DMS79 treated with DMSO at 0.1 percent for 48 hours (cell line): ENCODE data around the gene SMCO3.

Experiments
- DNase-seq: peaks from one replicate; lab custom pipeline; 2025; lab: John Stamatoyannopoulos, UW

Gene SMCO3

GRCh38 chr12:14814014-14814413, at the start of gene SMCO3:
TSS of gene SMCO3 (minus strand) at chr12:14814182. CDS start at chr12:14806680, 7,502 bp downstream.
- DNase-seq = no peak

GRCh38 chr12:14860490-14860889, 46.5 kb upstream of the SMCO3 start:
- no peak for DNase-seq

- no peak for DNase-seq
Observed at GRCh38 chr12:14858513-14858912, 44.5 kb upstream of the SMCO3 start.

- no peak for DNase-seq
Observed at GRCh38 chr12:14854586-14855183, 40.7 kb upstream of the SMCO3 start.

- DNase-seq = no peak
Observed at GRCh38 chr12:14853961-14854360, 40.0 kb upstream of the SMCO3 start.

GRCh38 chr12:14852880-14853279, 38.9 kb upstream of the SMCO3 start:
- DNase-seq = no peak

- DNase-seq = peak; percentile 8
Observed at GRCh38 chr12:14850929-14851663, 37.1 kb upstream of the SMCO3 start.

GRCh38 chr12:14849661-14850060, 35.7 kb upstream of the SMCO3 start:
- no peak for DNase-seq

- DNase-seq = no peak
Observed at GRCh38 chr12:14846876-14847580, 33.0 kb upstream of the SMCO3 start.

GRCh38 chr12:14846042-14846587, 32.1 kb upstream of the SMCO3 start:
- DNase-seq = peak; percentile 14

GRCh38 chr12:14845350-14845750, 31.4 kb upstream of the SMCO3 start:
- DNase-seq = peak; percentile 66

- DNase-seq = no peak
Observed at GRCh38 chr12:14844401-14844800, 30.4 kb upstream of the SMCO3 start.

- DNase-seq = no peak
Observed at GRCh38 chr12:14843425-14843887, 29.5 kb upstream of the SMCO3 start, which contains the start of gene ART4. TSS of gene ART4 (minus strand) at chr12:14843526. CDS start at chr12:14843113, 413 bp downstream.

- DNase-seq = no peak
Observed at GRCh38 chr12:14842315-14842714, 28.3 kb upstream of the SMCO3 start.

GRCh38 chr12:14841761-14842160, 27.8 kb upstream of the SMCO3 start:
- DNase-seq = no peak

- no peak for DNase-seq
Observed at GRCh38 chr12:14840616-14841015, 26.6 kb upstream of the SMCO3 start.

GRCh38 chr12:14839262-14839661, 25.3 kb upstream of the SMCO3 start:
- DNase-seq = no peak

GRCh38 chr12:14836336-14837210, 22.6 kb upstream of the SMCO3 start:
- DNase-seq = no peak

GRCh38 chr12:14834509-14834908, 20.5 kb upstream of the SMCO3 start:
- no peak for DNase-seq

- no peak for DNase-seq
Observed at GRCh38 chr12:14833952-14834351, 20.0 kb upstream of the SMCO3 start.

GRCh38 chr12:14833336-14833735, 19.4 kb upstream of the SMCO3 start:
- DNase-seq = no peak

- no peak for DNase-seq
Observed at GRCh38 chr12:14828892-14829291, 14.9 kb upstream of the SMCO3 start.
